Fibroblast of lung (primary cell): ENCODE data around the gene CCDC85C.

ENCODE experiments used
- EZH2 ChIP-seq: IDR thresholded peaks from 2 replicates; pipeline ENCODE4 v1.5.1; 2012; ENCODE audit warnings: low read length, control low read depth, mild to moderate bottlenecking; ENCODE audit errors: missing control alignments
- TF ChIP-seq, protein P1 (sequence below), 2 donors: IDR thresholded peaks in 1 of 2; conservative IDR thresholded peaks in 1 of 2; 1 replicate in 1 of 2; 2 replicates in 1 of 2; pipeline ENCODE4 v1.5.1; 2011 to 2012; ENCODE audit warnings: low read length in 2 of 2, control low read depth in 1 of 2, inconsistent platforms in 1 of 2, low read depth in 1 of 2, mild to moderate bottlenecking in 1 of 2

GRCh38 chr14:99647411-99647810, 43.4 kb upstream of the CCDC85C start:
- TF ChIP-seq, protein P1, sequence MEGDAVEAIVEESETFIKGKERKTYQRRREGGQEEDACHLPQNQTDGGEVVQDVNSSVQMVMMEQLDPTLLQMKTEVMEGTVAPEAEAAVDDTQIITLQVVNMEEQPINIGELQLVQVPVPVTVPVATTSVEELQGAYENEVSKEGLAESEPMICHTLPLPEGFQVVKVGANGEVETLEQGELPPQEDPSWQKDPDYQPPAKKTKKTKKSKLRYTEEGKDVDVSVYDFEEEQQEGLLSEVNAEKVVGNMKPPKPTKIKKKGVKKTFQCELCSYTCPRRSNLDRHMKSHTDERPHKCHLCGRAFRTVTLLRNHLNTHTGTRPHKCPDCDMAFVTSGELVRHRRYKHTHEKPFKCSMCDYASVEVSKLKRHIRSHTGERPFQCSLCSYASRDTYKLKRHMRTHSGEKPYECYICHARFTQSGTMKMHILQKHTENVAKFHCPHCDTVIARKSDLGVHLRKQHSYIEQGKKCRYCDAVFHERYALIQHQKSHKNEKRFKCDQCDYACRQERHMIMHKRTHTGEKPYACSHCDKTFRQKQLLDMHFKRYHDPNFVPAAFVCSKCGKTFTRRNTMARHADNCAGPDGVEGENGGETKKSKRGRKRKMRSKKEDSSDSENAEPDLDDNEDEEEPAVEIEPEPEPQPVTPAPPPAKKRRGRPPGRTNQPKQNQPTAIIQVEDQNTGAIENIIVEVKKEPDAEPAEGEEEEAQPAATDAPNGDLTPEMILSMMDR (conservative IDR thresholded peaks at IDR 0.05 in 1 of 2, IDR thresholded peaks at IDR 0.05 in 1 of 2; ENCODE audit: low read depth in 1 of 2, low read length in 2 of 2): no peak
- no peak for TF ChIP-seq EZH2
